Liver (tissue), 9 donors: ENCODE results near the gene EPHB2. TPM values are rescaled to one million over a fixed set of nuclear protein-coding genes. Genes with fewer than 3 reads are reported as not detected.

Source experiments
- DNase-seq: peaks from one replicate; pipeline ENCODE4 v3.0.0-alpha.2; 2017; ENCODE audit warnings: low spot score
- H3K27ac ChIP-seq, 2 donors: one replicate each; pipeline ENCODE4 v1.7.0; 2013; ENCODE audit warnings: inconsistent platforms in 2 of 2, low read length in 2 of 2, control low read depth in 1 of 2, low read depth in 1 of 2, mild to moderate bottlenecking in 1 of 2
- H3K27me3 ChIP-seq, 4 donors: one replicate each; pipeline versions ENCODE4 v1.6.1 to v1.7.0; 2013; ENCODE audit warnings: low read length in 3 of 4, inconsistent platforms in 1 of 4, mild to moderate bottlenecking in 1 of 4, moderate library complexity in 1 of 4; ENCODE audit not compliant: control insufficient read depth in 4 of 4, insufficient read depth in 4 of 4
- H3K36me3 ChIP-seq, 4 donors: one replicate each; pipeline versions ENCODE4 v1.6.1 to v1.7.0; 2013; ENCODE audit warnings: low read length in 3 of 4, mild to moderate bottlenecking in 3 of 4, low read depth in 1 of 4, moderate library complexity in 1 of 4; ENCODE audit not compliant: control insufficient read depth in 4 of 4, insufficient read depth in 3 of 4
- H3K4me1 ChIP-seq, 4 donors: one replicate each; pipeline versions ENCODE4 v1.6.1 to v1.7.0; 2013; ENCODE audit warnings: low read length in 3 of 4, mild to moderate bottlenecking in 3 of 4, moderate library complexity in 1 of 4; ENCODE audit not compliant: control insufficient read depth in 4 of 4, insufficient read depth in 4 of 4
- H3K4me3 ChIP-seq, 3 donors: one replicate each; pipeline versions ENCODE4 v1.6.1 to v1.7.0; 2013; ENCODE audit warnings: low read length in 3 of 3, control low read depth in 1 of 3, low read depth in 1 of 3, mild to moderate bottlenecking in 1 of 3
- H3K9ac ChIP-seq, 2 donors: one replicate each; pipeline ENCODE4 v1.7.0; 2013; ENCODE audit warnings: low read length in 2 of 2, mild to moderate bottlenecking in 2 of 2, moderate library complexity in 2 of 2, control low read depth in 1 of 2, low read depth in 1 of 2
- H3K9me3 ChIP-seq, 4 donors: one replicate each; pipeline versions ENCODE4 v1.6.1 to v1.7.0; 2013; ENCODE audit warnings: low read length in 3 of 4; ENCODE audit not compliant: control insufficient read depth in 4 of 4
- CTCF ChIP-seq: fragments of 150-350 bp; IDR thresholded peaks from 2 replicates; pipeline ENCODE4 v1.5.1; 2017; ENCODE audit warnings: improper control_type of control experiment, low read depth, low read length; ENCODE audit not compliant: missing input control
- EGR1 ChIP-seq, 2 donors: IDR thresholded peaks; 2 replicates each; pipeline ENCODE4 v1.6.1; 2016 to 2018; ENCODE audit warnings: antibody characterized with exemption in 2 of 2, low read depth in 2 of 2
- FOXA1 ChIP-seq: IDR thresholded peaks from 2 replicates; pipeline ENCODE4 v1.6.1; 2016; ENCODE audit warnings: antibody characterized with exemption
- FOXA2 ChIP-seq: IDR thresholded peaks from 2 replicates; pipeline ENCODE4 v1.6.1; 2016; ENCODE audit warnings: antibody characterized with exemption
- GABPA ChIP-seq, 2 donors: IDR thresholded peaks in 1 of 2; conservative IDR thresholded peaks in 1 of 2; 2 replicates each; pipeline ENCODE4 v1.6.1; 2016; ENCODE audit warnings: antibody characterized with exemption in 2 of 2, mild to moderate bottlenecking in 1 of 2, moderate library complexity in 1 of 2
- HNF4A ChIP-seq, 2 donors: conservative IDR thresholded peaks; 2 replicates each; pipeline ENCODE4 v1.6.1; 2016; ENCODE audit warnings: antibody characterized with exemption in 2 of 2, mild to moderate bottlenecking in 2 of 2
- HNF4G ChIP-seq: IDR thresholded peaks from 2 replicates; pipeline ENCODE4 v1.6.1; 2016; ENCODE audit warnings: antibody characterized with exemption
- JUND ChIP-seq, 2 donors: IDR thresholded peaks; 2 replicates each; pipeline ENCODE4 v1.6.1; 2016; ENCODE audit warnings: antibody characterized with exemption in 2 of 2
- MAX ChIP-seq: IDR thresholded peaks from 2 replicates; pipeline ENCODE4 v1.6.1; 2016; ENCODE audit warnings: antibody characterized with exemption
- NR2F2 ChIP-seq: IDR thresholded peaks from 2 replicates; pipeline ENCODE4 v1.6.1; 2016; ENCODE audit warnings: antibody characterized with exemption
- RAD21 ChIP-seq, 2 donors: IDR thresholded peaks; 2 replicates each; pipeline ENCODE4 v1.6.1; 2016; ENCODE audit warnings: antibody characterized with exemption in 2 of 2, mild to moderate bottlenecking in 2 of 2
- RXRA ChIP-seq, 2 donors: IDR thresholded peaks; 2 replicates each; pipeline ENCODE4 v1.6.1; 2017 to 2018; ENCODE audit warnings: antibody characterized with exemption in 2 of 2, mild to moderate bottlenecking in 1 of 2
- SP1 ChIP-seq: IDR thresholded peaks from 2 replicates; pipeline ENCODE4 v1.6.1; 2018; ENCODE audit warnings: antibody characterized with exemption, mild to moderate bottlenecking
- TAF1 ChIP-seq: conservative IDR thresholded peaks from 2 replicates; pipeline ENCODE4 v1.6.1; 2016; ENCODE audit warnings: antibody characterized with exemption, mild to moderate bottlenecking
- YY1 ChIP-seq: IDR thresholded peaks from 2 replicates; pipeline ENCODE4 v1.6.1; 2016; ENCODE audit warnings: antibody characterized with exemption, mild to moderate bottlenecking
- ZBTB33 ChIP-seq: IDR thresholded peaks from 2 replicates; pipeline ENCODE4 v1.6.1; 2016; ENCODE audit warnings: antibody characterized with exemption
- WGBS: extraction: QIAGEN DNeasy Blood & Tissue Kit; methylation state at CpG from one replicate; pipeline ENCODE4 v1.1.7; 2013; 5-methylcytosine and 5-hydroxymethylcytosine counted together
- polyA plus RNA-seq, 2 donors: library from polyadenylated mRNA; stranded (reverse) in 1 of 2; unstranded in 1 of 2; fragments of 200-250 nt in 1 of 2; fragments of >200 nt in 1 of 2; fragmentation: Nextera tagmentation in 1 of 2; extraction: Ambion mirVana in 1 of 2; gene quantifications; one replicate each; pipeline versions ENCODE4 v1.2.1 to v1.2.3, GENCODE V29; 2013 to 2015
- total RNA-seq, 2 donors: library from RNA; depleted of rRNA; stranded (reverse); fragments of >200 nt; gene quantifications; one replicate each; pipeline ENCODE4 v1.2.3, GENCODE V29; 2014
- TF ChIP-seq, protein P1 (sequence below): IDR thresholded peaks from 2 replicates; pipeline ENCODE4 v1.6.1; 2016; ENCODE audit warnings: antibody characterized with exemption
- TF ChIP-seq, protein P2 (sequence below): IDR thresholded peaks from 2 replicates; pipeline ENCODE4 v1.6.1; 2016; ENCODE audit warnings: antibody characterized with exemption, mild to moderate bottlenecking
- donor health status: healthy.
- donor health status: healthy.
- donor health status: healthy.
- donor health status: healthy.
- donor health status: healthy.

The EPHB2 gene
- total and polyA plus RNA-seq, 4 donors = 0.07 to 1.0 (median 0.38) TPM

DNA sequence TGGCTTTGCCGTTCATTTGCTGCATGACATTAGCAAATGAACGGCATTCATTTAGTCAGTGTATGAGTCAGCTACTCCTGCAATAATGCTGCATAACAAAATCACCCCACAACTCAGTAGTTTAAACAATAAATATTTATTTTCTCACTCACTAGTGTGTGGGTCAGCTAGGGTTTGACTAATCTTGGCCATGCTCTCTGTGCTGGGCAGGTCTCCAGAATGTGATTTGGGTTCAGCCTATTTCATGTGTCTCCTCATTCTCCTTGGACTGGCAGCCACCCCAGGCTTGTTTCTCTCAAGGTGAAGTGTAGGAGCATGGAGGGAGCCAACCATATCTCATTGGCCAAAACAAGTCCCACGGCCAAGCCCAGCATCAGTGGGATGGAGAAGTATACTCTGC is 157.7 kb downstream of the EPHB2 start:
- no peak for DNase-seq
- TF ChIP-seq HNF4A (conservative IDR thresholded peaks at IDR 0.05) = no peak
- TF ChIP-seq, protein P1, sequence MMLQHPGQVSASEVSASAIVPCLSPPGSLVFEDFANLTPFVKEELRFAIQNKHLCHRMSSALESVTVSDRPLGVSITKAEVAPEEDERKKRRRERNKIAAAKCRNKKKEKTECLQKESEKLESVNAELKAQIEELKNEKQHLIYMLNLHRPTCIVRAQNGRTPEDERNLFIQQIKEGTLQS = no peak
- no peak for TF ChIP-seq HNF4G
- TF ChIP-seq FOXA1 = no peak
- TF ChIP-seq RXRA (IDR thresholded peaks at IDR 0.05) = no peak
- TF ChIP-seq RAD21 (IDR thresholded peaks at IDR 0.05) = no peak
- TF ChIP-seq FOXA2 = no peak
- TF ChIP-seq, protein P2, sequence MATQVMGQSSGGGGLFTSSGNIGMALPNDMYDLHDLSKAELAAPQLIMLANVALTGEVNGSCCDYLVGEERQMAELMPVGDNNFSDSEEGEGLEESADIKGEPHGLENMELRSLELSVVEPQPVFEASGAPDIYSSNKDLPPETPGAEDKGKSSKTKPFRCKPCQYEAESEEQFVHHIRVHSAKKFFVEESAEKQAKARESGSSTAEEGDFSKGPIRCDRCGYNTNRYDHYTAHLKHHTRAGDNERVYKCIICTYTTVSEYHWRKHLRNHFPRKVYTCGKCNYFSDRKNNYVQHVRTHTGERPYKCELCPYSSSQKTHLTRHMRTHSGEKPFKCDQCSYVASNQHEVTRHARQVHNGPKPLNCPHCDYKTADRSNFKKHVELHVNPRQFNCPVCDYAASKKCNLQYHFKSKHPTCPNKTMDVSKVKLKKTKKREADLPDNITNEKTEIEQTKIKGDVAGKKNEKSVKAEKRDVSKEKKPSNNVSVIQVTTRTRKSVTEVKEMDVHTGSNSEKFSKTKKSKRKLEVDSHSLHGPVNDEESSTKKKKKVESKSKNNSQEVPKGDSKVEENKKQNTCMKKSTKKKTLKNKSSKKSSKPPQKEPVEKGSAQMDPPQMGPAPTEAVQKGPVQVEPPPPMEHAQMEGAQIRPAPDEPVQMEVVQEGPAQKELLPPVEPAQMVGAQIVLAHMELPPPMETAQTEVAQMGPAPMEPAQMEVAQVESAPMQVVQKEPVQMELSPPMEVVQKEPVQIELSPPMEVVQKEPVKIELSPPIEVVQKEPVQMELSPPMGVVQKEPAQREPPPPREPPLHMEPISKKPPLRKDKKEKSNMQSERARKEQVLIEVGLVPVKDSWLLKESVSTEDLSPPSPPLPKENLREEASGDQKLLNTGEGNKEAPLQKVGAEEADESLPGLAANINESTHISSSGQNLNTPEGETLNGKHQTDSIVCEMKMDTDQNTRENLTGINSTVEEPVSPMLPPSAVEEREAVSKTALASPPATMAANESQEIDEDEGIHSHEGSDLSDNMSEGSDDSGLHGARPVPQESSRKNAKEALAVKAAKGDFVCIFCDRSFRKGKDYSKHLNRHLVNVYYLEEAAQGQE = no peak
- no peak for TF ChIP-seq SP1
- no peak for TF ChIP-seq JUND (IDR thresholded peaks at IDR 0.05)
- no peak for TF ChIP-seq EGR1 (IDR thresholded peaks at IDR 0.05; ENCODE audit: low read depth in 2 of 2)
- no peak for TF ChIP-seq YY1
- TF ChIP-seq ZBTB33 = no peak
- TF ChIP-seq NR2F2 = no peak
- no peak for TF ChIP-seq MAX
- TF ChIP-seq TAF1 = no peak
- TF ChIP-seq GABPA (IDR thresholded peaks at IDR 0.05 in 1 of 2, conservative IDR thresholded peaks at IDR 0.05 in 1 of 2) = no peak
- no peak for TF ChIP-seq CTCF
- Histone ChIP-seq H3K4me1 (peaks cover 0 to 3% (median 0%) of the 10 kb centered on the region in 4 donors), H3K9ac (no peak overlapping the region), H3K9me3 (peaks cover 0 to 4% (median 2%) of the 10 kb centered on the region in 4 donors), H3K36me3 (no peaks in the 10 kb centered on the region), H3K4me3 (no peak overlapping the region), H3K27me3 (no peaks in the 10 kb centered on the region), H3K27ac (no peak overlapping the region)
- WGBS = 93% methylated on average over 3 of the region's 3 CpGs
